HEK293T (cell line): ENCODE results near the gene COPS7A.

Experiments used
- CTCF ChIA-PET: fragments of 350-600 bp; formaldehyde crosslinking; extraction: SDS; loops from one replicate; lab custom pipeline; 2021; ENCODE audit warnings: antibody characterized with exemption, inconsistent platforms; lab: Yijun Ruan, JAX
- POLR2A ChIA-PET: fragments of 350-600 bp; formaldehyde crosslinking; extraction: SDS; loops from one replicate; lab custom pipeline; 2020; ENCODE audit warnings: antibody characterized with exemption, inconsistent platforms; lab: Yijun Ruan, JAX
- DNase-seq: peaks from one replicate; pipeline ENCODE4 v3.0.0; 2012; ENCODE audit warnings: mixed read lengths; ENCODE audit errors: extremely low spot score
- ARNT ChIP-seq: fragments of 450-650 bp; IDR thresholded peaks from 2 replicates; pipeline ENCODE4 v1.6.1; 2017; ENCODE audit warnings: mild to moderate bottlenecking
- BHLHE40 ChIP-seq: fragments of 450-650 bp; IDR thresholded peaks from 2 replicates; pipeline ENCODE4 v1.6.1; 2016; ENCODE audit warnings: mild to moderate bottlenecking, moderate library complexity, borderline replicate concordance
- CTBP1 ChIP-seq: fragments of 450-650 bp; IDR thresholded peaks from 2 replicates; pipeline ENCODE4 v1.6.1; 2016; ENCODE audit warnings: borderline replicate concordance
- ELF4 ChIP-seq: fragments of 450-650 bp; IDR thresholded peaks from 2 replicates; pipeline ENCODE4 v1.6.1; 2017; ENCODE audit warnings: antibody characterized with exemption
- FOXA1 ChIP-seq: fragments of 450-650 bp; IDR thresholded peaks from 2 replicates; pipeline ENCODE4 v1.6.1; 2016; ENCODE audit warnings: mild to moderate bottlenecking
- FOXK2 ChIP-seq: fragments of 450-650 bp; IDR thresholded peaks from 2 replicates; pipeline ENCODE4 v1.6.1; 2016; ENCODE audit warnings: mild to moderate bottlenecking
- FOXM1 ChIP-seq: fragments of 450-650 bp; IDR thresholded peaks from 2 replicates; pipeline ENCODE4 v1.6.1; 2017; ENCODE audit warnings: mild to moderate bottlenecking, borderline replicate concordance
- HDGF ChIP-seq: fragments of 450-650 bp; IDR thresholded peaks from 2 replicates; pipeline ENCODE4 v1.6.1; 2017; ENCODE audit warnings: antibody characterized with exemption, borderline replicate concordance
- L3MBTL2 ChIP-seq: fragments of 450-650 bp; conservative IDR thresholded peaks from 2 replicates; pipeline ENCODE4 v1.6.1; 2016; ENCODE audit warnings: mild to moderate bottlenecking
- LEF1 ChIP-seq: fragments of 450-650 bp; IDR thresholded peaks from 2 replicates; pipeline ENCODE4 v1.6.1; 2017; ENCODE audit warnings: mild to moderate bottlenecking, borderline replicate concordance
- NFRKB ChIP-seq: fragments of 450-650 bp; IDR thresholded peaks from 2 replicates; pipeline ENCODE4 v1.6.1; 2016; ENCODE audit warnings: mild to moderate bottlenecking, moderate library complexity
- SP1 ChIP-seq: fragments of 450-650 bp; IDR thresholded peaks from 2 replicates; pipeline ENCODE4 v1.6.1; 2017
- SUZ12 ChIP-seq: fragments of 450-650 bp; IDR thresholded peaks from 2 replicates; pipeline ENCODE4 v1.6.1; 2016; ENCODE audit warnings: mild to moderate bottlenecking
- TARDBP ChIP-seq: fragments of 450-650 bp; IDR thresholded peaks from 2 replicates; pipeline ENCODE4 v1.6.1; 2016
- ZNF384 ChIP-seq: fragments of 450-650 bp; IDR thresholded peaks from 2 replicates; pipeline ENCODE4 v1.6.1; 2016
- TF ChIP-seq, protein P1 (sequence below): fragments of 450-650 bp; IDR thresholded peaks from 2 replicates; pipeline ENCODE4 v1.6.1; 2016

The COPS7A gene

DNA sequence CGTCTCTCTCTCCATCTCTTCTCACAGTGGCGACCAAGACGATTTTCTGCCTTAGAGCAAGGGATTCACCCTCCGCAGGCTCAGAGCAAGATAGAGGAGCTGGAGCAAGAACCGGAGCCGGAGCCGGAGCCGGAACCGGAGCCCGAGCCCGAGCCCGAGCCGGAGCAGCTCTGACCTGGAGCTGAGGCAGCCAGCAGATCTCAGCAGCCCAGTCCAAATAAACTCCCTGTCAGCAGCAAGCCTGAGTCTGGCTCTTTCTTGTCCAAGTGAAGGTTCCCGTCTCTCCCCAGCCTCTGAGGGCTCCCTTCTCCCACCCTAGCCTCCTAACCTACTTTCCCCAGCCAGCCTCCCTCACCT lies 54.3 kb downstream of the COPS7A start:
- DNase-seq, result no peak
- POLR2A ChIA-PET, result interaction anchor here (0.8 to 3.1 kb wide), 3 partner anchors 12 to 54 kb away, joined by 6 to 40 read pairs (median 25); partner anchors contain the start of genes COPS7A, MLF2 and PTMS
- CTCF ChIA-PET, result interaction anchor here (0.6 to 5.5 kb wide), 10 partner anchors 9 to 172 kb away, joined by 3 to 26 read pairs (median 4); partner anchors contain the start of genes COPS7A, MLF2, PTMS and USP5
- TF ChIP-seq CTBP1 (no peak), ZNF384 (no peak), L3MBTL2 (no peak), HDGF (no peak), FOXK2 (no peak), ELF4 (no peak), NFRKB (no peak), SUZ12 (no peak), BHLHE40 (no peak), LEF1 (no peak), SP1 (no peak)
- TF ChIP-seq, protein P1, sequence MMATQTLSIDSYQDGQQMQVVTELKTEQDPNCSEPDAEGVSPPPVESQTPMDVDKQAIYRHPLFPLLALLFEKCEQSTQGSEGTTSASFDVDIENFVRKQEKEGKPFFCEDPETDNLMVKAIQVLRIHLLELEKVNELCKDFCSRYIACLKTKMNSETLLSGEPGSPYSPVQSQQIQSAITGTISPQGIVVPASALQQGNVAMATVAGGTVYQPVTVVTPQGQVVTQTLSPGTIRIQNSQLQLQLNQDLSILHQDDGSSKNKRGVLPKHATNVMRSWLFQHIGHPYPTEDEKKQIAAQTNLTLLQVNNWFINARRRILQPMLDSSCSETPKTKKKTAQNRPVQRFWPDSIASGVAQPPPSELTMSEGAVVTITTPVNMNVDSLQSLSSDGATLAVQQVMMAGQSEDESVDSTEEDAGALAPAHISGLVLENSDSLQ, result no peak

- POLR2A ChIA-PET, result interaction anchor here (0.8 to 3.5 kb wide), 4 partner anchors 12 to 55 kb away, joined by 6 to 40 read pairs (median 26); partner anchors contain the start of genes COPS7A, MLF2 and PTMS
- DNase-seq, result peak; percentile 87
- CTCF ChIA-PET, result interaction anchor here (0.6 to 5.5 kb wide), 10 partner anchors 8 to 172 kb away, joined by 3 to 26 read pairs (median 4); partner anchors contain the start of genes COPS7A, MLF2, PTMS and USP5
- TF ChIP-seq L3MBTL2 (peak; percentile 70), FOXA1 (no peak), ELF4 (no peak), ZNF384 (no peak)
- TF ChIP-seq, protein P1, result no peak
Measured at GRCh38 chr12:6778574-6779550, 55.0 kb downstream of the COPS7A start.

DNA sequence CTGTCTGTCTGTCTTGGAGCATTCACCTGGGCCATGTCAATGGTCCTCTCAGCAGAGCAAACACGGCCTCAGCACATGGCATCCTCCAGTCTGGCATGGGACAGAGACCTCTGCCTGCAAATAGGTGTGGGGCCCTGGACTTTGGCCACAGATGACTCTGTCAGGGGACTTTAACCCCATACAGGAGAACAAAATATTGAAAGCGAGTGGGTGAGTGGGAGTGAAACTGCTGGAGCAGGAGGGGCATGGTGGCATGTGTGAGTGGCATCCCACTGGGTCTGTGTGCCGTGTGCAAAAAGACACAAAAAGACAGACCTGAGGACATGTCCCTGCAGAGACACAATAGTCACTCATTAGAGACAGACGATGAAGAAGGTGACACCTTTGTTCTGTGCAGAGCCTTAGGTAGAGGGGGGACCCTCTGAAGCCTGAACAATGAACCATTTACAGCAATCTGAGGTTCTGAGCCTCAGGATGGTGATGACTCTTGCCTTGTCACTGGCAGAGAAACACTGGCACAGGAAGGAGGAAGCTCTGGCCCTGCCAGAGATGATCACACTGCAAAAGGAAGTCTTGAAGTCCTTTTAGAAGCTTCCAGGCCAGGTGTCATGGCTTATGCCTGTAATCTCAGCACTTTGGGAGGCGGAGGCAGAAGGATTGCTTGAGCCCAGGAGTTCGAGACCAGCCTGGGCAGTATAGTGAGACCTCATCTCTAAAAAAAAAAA lies 56.0 kb downstream of the COPS7A start:
- POLR2A ChIA-PET, result interaction anchor here (1.2 to 3.5 kb wide), 3 partner anchors 13 to 56 kb away, joined by 4 to 28 read pairs (median 5); partner anchors contain the start of genes COPS7A, MLF2 and PTMS
- TF ChIP-seq LEF1 (no peak), HDGF (no peak)
- DNase-seq, result no peak
- CTCF ChIA-PET, result interaction anchor here (1.3 to 5.5 kb wide), 3 partner anchors 13 to 26 kb away, joined by 7 to 26 read pairs (median 18); partner anchors contain the start of genes MLF2 and PTMS

DNA sequence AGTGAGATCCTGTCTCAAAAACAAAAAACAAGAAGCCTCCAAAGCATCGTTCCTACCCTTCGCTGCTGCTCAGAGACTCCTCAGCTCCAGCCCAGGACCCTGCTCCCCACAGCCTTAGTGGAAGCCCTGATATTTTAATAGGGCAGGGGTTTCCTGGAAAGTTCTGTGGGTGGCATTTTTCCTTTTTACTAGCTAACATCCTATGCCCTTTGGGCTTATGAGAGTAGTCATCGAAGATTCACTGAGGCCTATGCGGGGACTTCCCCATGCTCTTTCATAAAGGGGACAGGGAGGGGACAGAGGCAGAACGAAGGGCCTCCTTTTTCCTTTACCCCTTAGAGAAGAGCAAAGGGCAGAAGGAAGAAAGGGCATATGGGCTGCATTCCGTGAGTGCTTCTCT lies 56.7 kb downstream of the COPS7A start:
- ChIA-PET CTCF (interaction anchor here (1.3 to 5.5 kb wide), 3 partner anchors 13 to 26 kb away, joined by 7 to 26 read pairs (median 18); partner anchors contain the start of genes MLF2 and PTMS), POLR2A (interaction anchor here (1.2 to 3.5 kb wide), 3 partner anchors 14 to 57 kb away, joined by 4 to 28 read pairs (median 5); partner anchors contain the start of genes COPS7A, MLF2 and PTMS)
- TF ChIP-seq HDGF, result no peak
- no peak for TF ChIP-seq FOXM1
- no peak for TF ChIP-seq NFRKB
- TF ChIP-seq BHLHE40, result no peak
- no peak for TF ChIP-seq ARNT
- no peak for TF ChIP-seq FOXK2
- no peak for TF ChIP-seq CTBP1
- TF ChIP-seq SP1, result no peak
- TF ChIP-seq SUZ12, result no peak
- TF ChIP-seq LEF1, result no peak
- no peak for TF ChIP-seq FOXA1
- no peak for TF ChIP-seq L3MBTL2
- TF ChIP-seq ELF4, result no peak
- TF ChIP-seq ZNF384, result no peak
- no peak for TF ChIP-seq TARDBP
- TF ChIP-seq, protein P1, result no peak

More for the DNA sequence above, 56.7 kb downstream of the COPS7A start:
- no peak for DNase-seq
